ENCODE results near the gene KIF4A.
"Not testable (repeated sequence)": the region's sequence is repeated elsewhere in the genome, so short reads cannot be mapped to it uniquely, and the experiment has no call there.

KIF4A gene

GRCh38 chrX:70257423-70258288 is 32.2 kb upstream of the KIF4A start:
- Histone ChIP-seq H3K36me3 (replicated peaks) (no peaks in the 10 kb centered on the region), H3K4me3 (ENCODE audit: low read depth, low read length) (no peak overlapping the region), H3K27ac (no peak overlapping the region), H3K27me3 (replicated peaks) (no peaks in the 10 kb centered on the region)
- TF ChIP-seq, protein P1, sequence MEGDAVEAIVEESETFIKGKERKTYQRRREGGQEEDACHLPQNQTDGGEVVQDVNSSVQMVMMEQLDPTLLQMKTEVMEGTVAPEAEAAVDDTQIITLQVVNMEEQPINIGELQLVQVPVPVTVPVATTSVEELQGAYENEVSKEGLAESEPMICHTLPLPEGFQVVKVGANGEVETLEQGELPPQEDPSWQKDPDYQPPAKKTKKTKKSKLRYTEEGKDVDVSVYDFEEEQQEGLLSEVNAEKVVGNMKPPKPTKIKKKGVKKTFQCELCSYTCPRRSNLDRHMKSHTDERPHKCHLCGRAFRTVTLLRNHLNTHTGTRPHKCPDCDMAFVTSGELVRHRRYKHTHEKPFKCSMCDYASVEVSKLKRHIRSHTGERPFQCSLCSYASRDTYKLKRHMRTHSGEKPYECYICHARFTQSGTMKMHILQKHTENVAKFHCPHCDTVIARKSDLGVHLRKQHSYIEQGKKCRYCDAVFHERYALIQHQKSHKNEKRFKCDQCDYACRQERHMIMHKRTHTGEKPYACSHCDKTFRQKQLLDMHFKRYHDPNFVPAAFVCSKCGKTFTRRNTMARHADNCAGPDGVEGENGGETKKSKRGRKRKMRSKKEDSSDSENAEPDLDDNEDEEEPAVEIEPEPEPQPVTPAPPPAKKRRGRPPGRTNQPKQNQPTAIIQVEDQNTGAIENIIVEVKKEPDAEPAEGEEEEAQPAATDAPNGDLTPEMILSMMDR (IDR thresholded peaks at IDR 0.05; ENCODE audit: low read depth, low read length, missing control alignments) = no peak
- DNase-seq = no peak
- in situ Hi-C loops (cut with HindIII; ENCODE audit: low pct_ligation_motif_present, low sequenced_read_pairs) = no loop called here

GRCh38 chrX:70260104-70260503 is 29.8 kb upstream of the KIF4A start, which contains the start of gene P2RY4:
TSS of gene P2RY4 (minus strand) at chrX:70260204. CDS start at chrX:70259624, 580 bp downstream.
- TF ChIP-seq, protein P1 (IDR thresholded peaks at IDR 0.05; ENCODE audit: low read depth, low read length, missing control alignments) = no peak
- DNase-seq = no peak
- H3K27me3 ChIP-seq (replicated peaks) = no peaks in the 10 kb centered on the region
- no peak within 1 kb of the TSS for H3K4me3 ChIP-seq (ENCODE audit: low read depth, low read length)
- no peaks in the 10 kb centered on the region for H3K36me3 ChIP-seq (replicated peaks)
- in situ Hi-C loops (cut with HindIII; ENCODE audit: low pct_ligation_motif_present, low sequenced_read_pairs) = no loop called here
- H3K27ac ChIP-seq = no peak within 1 kb of the TSS

DNA sequence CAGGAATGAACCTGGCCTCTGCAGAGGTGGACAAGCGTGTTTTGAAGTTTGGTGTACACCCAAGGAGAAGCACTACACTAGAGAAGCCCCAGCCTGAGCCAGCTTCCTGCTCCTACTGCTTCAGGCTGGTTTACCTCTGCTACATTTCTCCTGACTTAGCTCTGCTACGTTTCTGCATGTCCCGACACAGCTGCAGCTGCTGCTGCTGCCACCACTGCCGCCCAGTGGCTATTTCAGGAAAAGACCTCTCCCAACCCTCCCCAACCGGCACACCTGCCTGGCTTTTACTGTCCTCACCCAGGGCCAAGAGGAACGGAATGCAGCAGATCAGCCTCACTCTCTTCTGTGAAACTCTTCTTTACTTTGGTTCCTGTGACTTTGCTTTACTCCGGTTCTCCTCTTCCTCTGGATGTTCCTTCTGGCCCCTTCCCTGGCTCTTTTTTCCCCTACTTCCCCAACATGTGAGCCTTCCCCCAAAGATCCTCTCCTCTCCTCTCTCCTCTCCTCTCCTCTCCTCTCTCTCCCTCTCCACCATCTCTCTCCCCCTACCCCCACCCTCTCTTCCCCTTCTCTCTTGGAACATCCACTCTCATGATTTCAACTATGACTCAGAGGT is 26.8 kb upstream of the KIF4A start:
- H3K27ac ChIP-seq = no peak overlapping the region
- no peaks in the 10 kb centered on the region for H3K27me3 ChIP-seq (replicated peaks)
- TF ChIP-seq, protein P1 (IDR thresholded peaks at IDR 0.05; ENCODE audit: low read depth, low read length, missing control alignments) = peak; percentile 75
- in situ Hi-C loops (cut with HindIII; ENCODE audit: low pct_ligation_motif_present, low sequenced_read_pairs) = no loop called here
- no peaks in the 10 kb centered on the region for H3K36me3 ChIP-seq (replicated peaks)
- DNase-seq = peak; percentile 20
- no peak overlapping the region for H3K4me3 ChIP-seq (ENCODE audit: low read depth, low read length)

GRCh38 chrX:70264784-70265183 is 25.1 kb upstream of the KIF4A start:
- no peak for DNase-seq
- TF ChIP-seq, protein P1 (IDR thresholded peaks at IDR 0.05; ENCODE audit: low read depth, low read length, missing control alignments) = no peak
- Histone ChIP-seq H3K4me3 (ENCODE audit: low read depth, low read length) (no peak overlapping the region), H3K27ac (no peak overlapping the region), H3K27me3 (replicated peaks) (no peaks in the 10 kb centered on the region), H3K36me3 (replicated peaks) (no peaks in the 10 kb centered on the region)
- in situ Hi-C loops (cut with HindIII; ENCODE audit: low pct_ligation_motif_present, low sequenced_read_pairs) = no loop called here

- Histone ChIP-seq H3K27ac (no peak within 1 kb of the TSS), H3K4me3 (ENCODE audit: low read depth, low read length) (no peak within 1 kb of the TSS), H3K27me3 (replicated peaks) (no peaks in the 10 kb centered on the region), H3K36me3 (replicated peaks) (no peaks in the 10 kb centered on the region)
- no peak for DNase-seq
- TF ChIP-seq, protein P1 (IDR thresholded peaks at IDR 0.05; ENCODE audit: low read depth, low read length, missing control alignments) = no peak
- in situ Hi-C loops (cut with HindIII; ENCODE audit: low pct_ligation_motif_present, low sequenced_read_pairs) = no loop called here
Observed at GRCh38 chrX:70268034-70268433, 21.9 kb upstream of the KIF4A start, which contains the start of gene ARR3. TSS of gene ARR3 (plus strand) at chrX:70268334. CDS start at chrX:70269386, 1,052 bp downstream.

DNA sequence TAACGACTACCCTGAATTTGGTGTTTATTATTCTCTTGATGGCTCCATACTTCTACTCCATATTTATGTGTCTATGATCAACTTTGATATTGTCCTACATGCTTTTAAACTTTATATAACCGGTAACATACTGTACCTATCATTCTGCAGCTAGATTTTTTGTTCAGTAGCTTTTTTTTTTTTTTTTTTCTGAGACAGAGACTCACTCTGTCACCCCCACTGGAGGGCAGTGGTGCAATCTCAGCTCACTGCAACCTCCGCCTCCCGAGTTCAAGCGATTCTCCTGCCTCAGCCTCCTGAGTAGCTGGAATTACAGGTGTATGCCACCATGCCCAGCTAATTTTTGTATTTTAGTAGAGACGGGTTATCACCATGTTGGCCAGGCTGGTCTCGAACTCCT is 15.9 kb upstream of the KIF4A start:
- H3K27me3 ChIP-seq (replicated peaks); H3K27ac ChIP-seq; H3K36me3 ChIP-seq (replicated peaks); H3K4me3 ChIP-seq (ENCODE audit: low read depth, low read length); DNase-seq; in situ Hi-C loops (cut with HindIII; ENCODE audit: low pct_ligation_motif_present, low sequenced_read_pairs): not testable (repeated sequence)
